ENCODE measurements around the gene AIG1. TPM values are rescaled to one million over a fixed set of nuclear protein-coding genes. Genes with fewer than 3 reads are reported as not detected.

Gene AIG1
- total RNA-seq, 2 donors from 2014 or later: 32.9 to 53.6 TPM

DNA sequence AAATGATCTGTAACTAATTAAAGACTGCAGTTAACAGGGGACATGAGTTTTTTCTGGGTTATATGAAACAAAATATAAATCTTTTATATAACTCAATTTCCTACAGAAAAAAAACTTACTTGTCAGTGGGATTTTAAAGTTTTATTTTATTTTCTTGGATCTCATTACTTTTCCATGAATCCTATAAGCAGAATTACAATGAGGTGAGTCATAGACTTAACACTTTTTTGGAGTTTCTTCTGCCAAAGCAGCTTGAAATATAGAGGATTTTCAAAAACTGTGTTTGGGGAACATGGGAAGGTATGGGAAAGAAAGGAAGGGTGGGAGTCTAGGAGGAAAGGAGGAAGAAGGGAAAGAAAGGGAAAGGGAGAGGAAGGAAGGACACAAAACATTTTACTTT lies 130.7 kb downstream of the AIG1 start:
- H3K4me3 ChIP-seq: no peak overlapping the region
- no peaks in the 10 kb centered on the region for H3K9me3 ChIP-seq
- H3K27ac ChIP-seq: no peak overlapping the region
- TF ChIP-seq, protein P1, sequence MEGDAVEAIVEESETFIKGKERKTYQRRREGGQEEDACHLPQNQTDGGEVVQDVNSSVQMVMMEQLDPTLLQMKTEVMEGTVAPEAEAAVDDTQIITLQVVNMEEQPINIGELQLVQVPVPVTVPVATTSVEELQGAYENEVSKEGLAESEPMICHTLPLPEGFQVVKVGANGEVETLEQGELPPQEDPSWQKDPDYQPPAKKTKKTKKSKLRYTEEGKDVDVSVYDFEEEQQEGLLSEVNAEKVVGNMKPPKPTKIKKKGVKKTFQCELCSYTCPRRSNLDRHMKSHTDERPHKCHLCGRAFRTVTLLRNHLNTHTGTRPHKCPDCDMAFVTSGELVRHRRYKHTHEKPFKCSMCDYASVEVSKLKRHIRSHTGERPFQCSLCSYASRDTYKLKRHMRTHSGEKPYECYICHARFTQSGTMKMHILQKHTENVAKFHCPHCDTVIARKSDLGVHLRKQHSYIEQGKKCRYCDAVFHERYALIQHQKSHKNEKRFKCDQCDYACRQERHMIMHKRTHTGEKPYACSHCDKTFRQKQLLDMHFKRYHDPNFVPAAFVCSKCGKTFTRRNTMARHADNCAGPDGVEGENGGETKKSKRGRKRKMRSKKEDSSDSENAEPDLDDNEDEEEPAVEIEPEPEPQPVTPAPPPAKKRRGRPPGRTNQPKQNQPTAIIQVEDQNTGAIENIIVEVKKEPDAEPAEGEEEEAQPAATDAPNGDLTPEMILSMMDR (IDR thresholded peaks at IDR 0.05): no peak
- H3K36me3 ChIP-seq: no peaks in the 10 kb centered on the region
- ATAC-seq (ENCODE audit: insufficient number of reproducible peaks, low FRiP score, low read depth): no peak
- peaks cover under 1 to 25% of the 10 kb centered on the region in 2 donors for H3K4me1 ChIP-seq (ENCODE audit: control insufficient read depth in 1 of 2, low read depth in 2 of 2)
- DNase-seq (ENCODE audit: low spot score): no peak
- no peaks in the 10 kb centered on the region for H3K27me3 ChIP-seq (replicated peaks; ENCODE audit: insufficient read depth)

DNA sequence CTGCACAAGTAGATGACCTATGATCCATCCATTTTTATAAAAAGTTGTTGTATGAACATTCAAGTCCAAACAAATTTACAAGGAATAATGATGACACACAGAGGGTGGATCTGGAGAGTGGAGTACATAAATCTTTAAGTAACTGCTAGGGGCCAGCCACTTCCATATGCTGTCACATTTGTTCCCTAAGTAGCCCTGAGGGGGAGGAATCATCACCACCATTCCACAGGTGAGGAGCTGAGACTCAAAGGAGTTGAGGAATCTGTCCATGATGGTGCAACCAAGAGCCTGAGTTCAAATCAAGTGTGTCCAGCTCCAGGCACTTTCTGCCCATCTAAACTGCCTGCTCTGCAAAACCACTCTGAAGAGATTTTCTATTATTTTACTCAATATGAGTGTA lies 132.1 kb downstream of the AIG1 start:
- DNase-seq (ENCODE audit: low spot score): no peak
- H3K9me3 ChIP-seq: no peaks in the 10 kb centered on the region
- H3K4me1 ChIP-seq (ENCODE audit: control insufficient read depth in 1 of 2, low read depth in 2 of 2): peaks cover 6 to 29% of the 10 kb centered on the region in 2 donors
- no peak overlapping the region for H3K4me3 ChIP-seq
- H3K27me3 ChIP-seq (replicated peaks; ENCODE audit: insufficient read depth): no peaks in the 10 kb centered on the region
- H3K36me3 ChIP-seq: no peaks in the 10 kb centered on the region
- TF ChIP-seq, protein P1 (IDR thresholded peaks at IDR 0.05): no peak
- H3K27ac ChIP-seq: no peak overlapping the region
- no peak for ATAC-seq (ENCODE audit: insufficient number of reproducible peaks, low FRiP score, low read depth)

DNA sequence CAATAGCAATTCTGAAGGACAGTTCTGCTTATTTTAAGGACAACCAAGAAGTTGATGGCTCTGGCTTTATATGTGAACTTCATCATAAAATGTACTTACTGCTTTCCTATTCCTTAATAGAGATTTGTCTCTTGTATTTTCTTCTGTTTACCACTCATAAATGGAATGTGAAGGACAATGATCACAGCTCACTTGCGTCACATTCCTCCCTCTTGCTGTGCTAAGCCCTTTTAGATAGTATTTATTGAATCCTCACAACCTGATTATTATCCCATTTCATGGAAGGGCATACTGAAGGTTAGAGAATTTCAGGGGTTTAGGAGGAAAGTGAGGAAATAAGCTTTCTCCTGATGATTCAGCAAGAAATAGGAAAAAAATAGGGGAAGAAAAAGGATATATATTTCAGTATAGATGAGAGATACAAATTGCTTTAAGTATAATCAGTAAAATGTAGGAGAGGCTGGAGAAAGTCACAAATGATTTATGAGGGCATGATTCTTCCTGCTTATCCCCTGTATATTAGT lies 132.9 kb downstream of the AIG1 start:
- ATAC-seq (ENCODE audit: insufficient number of reproducible peaks, low FRiP score, low read depth) (no peak), DNase-seq (ENCODE audit: low spot score) (no peak)
- Histone ChIP-seq H3K27ac (no peak overlapping the region), H3K9me3 (no peaks in the 10 kb centered on the region), H3K4me3 (no peak overlapping the region), H3K4me1 (ENCODE audit: control insufficient read depth in 1 of 2, low read depth in 2 of 2) (peaks cover 6 to 35% of the 10 kb centered on the region in 2 donors), H3K36me3 (no peaks in the 10 kb centered on the region), H3K27me3 (replicated peaks; ENCODE audit: insufficient read depth) (no peaks in the 10 kb centered on the region)
- TF ChIP-seq, protein P1 (IDR thresholded peaks at IDR 0.05): no peak

DNA sequence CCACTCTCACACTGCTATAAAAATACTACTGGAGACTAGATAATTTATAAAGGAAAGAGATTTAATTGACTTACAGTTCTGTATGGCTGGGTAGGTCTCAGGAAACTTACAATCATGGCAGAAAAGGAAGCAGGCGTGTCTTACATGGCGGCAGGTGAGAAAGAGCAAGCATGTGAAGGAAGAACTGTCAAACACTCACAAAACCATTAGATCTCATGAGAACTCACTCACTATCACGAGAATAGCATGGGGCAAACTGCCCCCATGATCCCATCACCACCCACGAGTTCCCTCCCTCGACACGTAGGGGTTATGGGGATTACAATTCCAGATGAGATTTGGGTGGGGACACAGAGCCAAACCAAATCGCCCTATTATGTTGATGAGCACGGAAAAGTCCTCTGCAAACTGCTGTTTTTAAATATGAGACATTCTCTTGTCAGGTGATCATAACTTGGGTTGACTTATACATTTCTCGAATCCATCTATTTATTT lies 133.5 kb downstream of the AIG1 start:
- TF ChIP-seq, protein P1 (IDR thresholded peaks at IDR 0.05): no peak
- Histone ChIP-seq H3K4me1 (ENCODE audit: control insufficient read depth in 1 of 2, low read depth in 2 of 2) (peaks cover 6 to 40% of the 10 kb centered on the region in 2 donors), H3K4me3 (no peak overlapping the region), H3K36me3 (no peaks in the 10 kb centered on the region), H3K9me3 (no peaks in the 10 kb centered on the region), H3K27me3 (replicated peaks; ENCODE audit: insufficient read depth) (no peaks in the 10 kb centered on the region), H3K27ac (no peak overlapping the region)
- no peak for DNase-seq (ENCODE audit: low spot score)
- no peak for ATAC-seq (ENCODE audit: insufficient number of reproducible peaks, low FRiP score, low read depth)

DNA sequence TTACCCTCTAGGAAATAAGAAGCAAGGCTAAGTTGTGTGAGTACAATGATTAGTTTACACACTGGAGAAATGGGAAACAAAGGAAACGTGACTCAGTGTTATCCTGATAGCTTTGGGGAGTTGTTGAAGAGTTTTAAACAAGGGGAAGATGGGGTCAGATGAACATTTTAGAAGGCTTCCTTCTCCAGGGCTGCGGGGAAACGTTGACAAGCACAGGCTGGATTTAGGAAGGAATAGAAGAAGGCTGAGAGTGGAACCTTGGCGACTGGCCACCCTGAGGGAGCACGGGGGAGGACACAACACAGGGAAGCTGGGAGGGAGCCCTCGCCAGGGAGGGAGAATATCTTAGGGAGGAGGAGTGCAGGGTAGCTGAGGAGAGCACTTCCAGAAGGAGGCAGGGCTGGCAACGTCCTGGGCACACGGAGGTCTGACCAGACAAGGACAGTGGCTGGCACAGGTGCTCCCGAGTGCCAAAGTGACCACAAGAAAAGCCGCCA lies 134.7 kb downstream of the AIG1 start:
- ATAC-seq (ENCODE audit: insufficient number of reproducible peaks, low FRiP score, low read depth) (peak; percentile 34), DNase-seq (ENCODE audit: low spot score) (no peak)
- peaks cover 11 to 53% of the 10 kb centered on the region in 2 donors for H3K4me1 ChIP-seq (ENCODE audit: control insufficient read depth in 1 of 2, low read depth in 2 of 2)
- H3K9me3 ChIP-seq: no peaks in the 10 kb centered on the region
- no peaks in the 10 kb centered on the region for H3K36me3 ChIP-seq
- TF ChIP-seq, protein P1 (IDR thresholded peaks at IDR 0.05): no peak
- H3K4me3 ChIP-seq: peak overlapping the region; percentile 30
- no peak overlapping the region for H3K27ac ChIP-seq
- H3K27me3 ChIP-seq (replicated peaks; ENCODE audit: insufficient read depth): no peaks in the 10 kb centered on the region

Data from thoracic aorta (tissue), 2 donors.